Activated naive CD8-positive, alpha-beta T cell treated with anti-CD3 and anti-CD28 coated beads, Interleukin-2, amount 50 U/mL, for 16 hours (primary cell): ENCODE measurements around the gene GAPVD1.
"Not testable (repeated sequence)": the region's sequence is repeated elsewhere in the genome, so short reads cannot be mapped to it uniquely, and the experiment has no call there.

ENCODE experiments used
- DNase-seq: peaks from one replicate; pipeline ENCODE4 v3.0.0-alpha.2; 2020; ENCODE audit warnings: low read depth, low spot score

Gene GAPVD1

DNA sequence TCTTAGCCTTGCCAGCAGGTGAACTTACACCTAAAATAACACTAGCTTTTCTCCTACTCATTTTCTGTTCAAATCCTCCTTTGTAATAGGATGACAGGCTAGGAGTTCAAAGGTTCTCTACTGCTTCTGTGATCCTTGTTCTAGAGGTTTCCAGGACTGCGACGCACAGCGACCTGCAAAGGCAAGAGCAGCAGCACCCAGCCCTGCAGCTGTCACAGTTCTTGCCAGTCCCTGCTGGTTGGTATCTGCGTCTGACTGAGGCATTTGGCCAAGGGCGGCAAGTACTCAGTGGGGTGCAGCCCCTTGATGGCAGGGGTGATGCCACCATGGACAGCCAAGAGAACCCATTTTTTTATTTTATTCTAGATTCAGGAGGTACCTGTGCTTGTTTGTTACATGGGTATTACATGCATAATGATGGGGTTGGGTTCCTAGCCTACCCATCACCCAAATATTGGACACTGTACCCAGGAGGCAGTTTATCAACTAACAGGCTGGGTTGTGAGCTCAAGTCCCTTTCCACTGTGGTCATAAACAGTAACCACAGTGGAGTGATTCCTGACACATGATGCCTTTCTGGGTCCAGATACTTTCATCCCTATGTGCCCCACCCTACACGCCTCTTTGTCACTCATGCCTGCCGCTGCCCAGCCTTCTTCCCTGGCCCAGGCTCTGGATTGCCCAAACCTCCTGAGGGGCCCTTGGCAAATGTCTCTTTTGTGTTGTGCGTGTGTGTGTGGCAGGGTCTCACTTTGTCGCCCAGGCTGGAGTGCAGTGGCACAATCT, 111.0 kb downstream of the GAPVD1 start:
- DNase-seq: no peak

DNA sequence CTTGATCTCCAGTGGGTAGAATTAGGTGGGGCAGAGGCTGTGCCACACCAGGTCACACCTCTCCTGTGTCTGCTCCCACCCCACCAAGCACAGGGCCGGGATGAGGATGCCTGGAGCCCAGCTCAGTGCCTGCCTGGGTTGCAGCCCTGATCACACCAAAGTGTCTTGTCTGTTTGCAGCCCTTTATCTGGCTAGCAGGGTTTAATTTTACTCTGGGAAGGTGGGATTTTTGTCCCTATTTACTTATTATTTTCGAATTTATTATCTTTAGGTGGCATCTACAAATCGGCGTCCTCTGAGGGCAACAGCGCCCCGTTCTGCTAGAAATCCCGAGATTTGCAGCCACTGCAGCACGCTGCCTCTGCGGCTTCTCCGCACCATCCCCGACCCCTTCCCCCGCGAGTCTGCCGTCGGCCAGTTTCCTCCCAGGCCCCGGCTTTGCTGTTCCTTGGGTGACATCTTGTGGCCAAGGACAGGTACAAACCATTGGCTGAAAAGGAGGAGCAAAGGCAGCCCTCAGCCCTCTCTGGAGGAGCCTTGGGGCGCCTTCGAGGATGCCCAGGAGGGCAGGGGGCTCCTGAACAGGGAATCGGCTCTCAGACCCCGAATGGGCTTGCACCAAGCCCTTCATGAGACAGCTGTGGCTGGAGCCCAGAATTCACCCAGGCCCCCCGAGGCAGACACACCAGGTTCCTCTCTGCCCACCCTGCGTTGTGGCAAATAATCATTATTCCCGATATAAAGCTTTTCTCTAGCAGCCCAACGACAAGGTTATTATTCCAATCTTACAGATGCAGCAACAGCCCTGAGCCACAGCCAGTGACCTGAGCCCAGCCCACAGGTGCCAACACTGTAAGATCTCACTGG, 113.0 kb downstream of the GAPVD1 start:
- DNase-seq: peak; percentile 26

DNA sequence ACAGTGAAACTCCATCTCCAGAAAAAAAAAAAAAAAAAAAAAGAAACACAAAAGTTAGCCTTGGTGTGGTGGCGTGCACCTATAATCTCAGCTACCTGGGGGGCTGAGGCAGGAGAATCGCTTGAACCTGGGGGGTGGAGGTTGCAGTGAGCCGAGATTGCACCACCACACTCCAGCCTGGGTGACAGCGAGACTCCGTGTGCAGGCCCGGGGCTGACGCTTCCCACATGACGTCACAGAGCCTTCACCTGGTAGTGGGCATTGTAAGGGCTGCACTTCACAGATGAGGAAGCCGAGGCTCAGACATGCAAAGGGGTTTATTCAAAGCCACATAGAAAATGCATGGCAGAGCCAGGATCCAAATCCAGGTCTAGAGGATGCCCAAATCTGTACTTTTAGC, 114.2 kb downstream of the GAPVD1 start:
- no peak for DNase-seq

DNA sequence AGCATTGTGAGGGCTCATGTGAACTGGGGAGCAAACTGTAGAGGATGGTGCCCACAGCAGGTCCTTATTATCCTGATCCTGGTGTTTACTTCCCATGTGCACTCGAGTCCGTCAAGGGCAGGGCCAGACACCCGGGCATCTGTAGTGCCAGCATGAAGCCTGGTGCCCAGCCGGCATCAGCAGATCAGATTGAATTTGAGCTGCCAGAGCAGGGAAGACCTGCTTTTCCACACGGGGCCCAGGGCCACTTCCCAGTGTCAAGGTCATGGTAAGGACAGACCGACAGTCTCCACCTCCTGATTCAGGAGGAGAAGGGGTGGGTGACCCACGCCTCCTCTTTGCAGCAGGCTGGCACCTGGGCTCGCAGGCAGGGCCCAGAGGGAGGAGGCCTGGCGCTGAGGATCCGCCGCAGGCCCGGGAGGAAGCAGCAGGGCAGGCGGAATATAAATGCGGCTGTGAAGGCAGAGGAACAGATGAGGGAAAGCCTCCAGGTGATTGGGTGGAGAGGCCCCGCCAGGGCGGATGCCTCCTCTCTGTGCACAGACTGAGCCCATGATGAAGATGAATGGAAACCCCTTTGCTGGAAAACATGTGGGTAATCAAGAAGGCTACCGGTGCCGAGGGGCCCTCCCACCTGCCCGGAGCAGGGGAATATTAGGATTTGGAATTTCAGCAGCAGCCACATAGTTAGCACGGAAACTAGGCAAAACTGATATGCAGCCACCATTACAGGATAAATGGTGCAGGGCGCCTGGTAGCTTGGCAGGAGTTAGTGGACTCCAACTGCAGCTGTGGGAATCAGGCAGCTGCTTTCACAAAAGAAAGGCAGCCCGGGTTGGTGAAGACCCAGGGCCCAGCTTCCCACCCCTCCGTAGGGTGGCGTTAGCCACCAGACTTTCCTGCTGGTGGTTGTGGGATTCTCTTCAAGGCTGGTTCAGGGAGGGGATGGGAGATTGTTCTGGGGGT, 114.9 kb downstream of the GAPVD1 start:
- DNase-seq: no peak

DNA sequence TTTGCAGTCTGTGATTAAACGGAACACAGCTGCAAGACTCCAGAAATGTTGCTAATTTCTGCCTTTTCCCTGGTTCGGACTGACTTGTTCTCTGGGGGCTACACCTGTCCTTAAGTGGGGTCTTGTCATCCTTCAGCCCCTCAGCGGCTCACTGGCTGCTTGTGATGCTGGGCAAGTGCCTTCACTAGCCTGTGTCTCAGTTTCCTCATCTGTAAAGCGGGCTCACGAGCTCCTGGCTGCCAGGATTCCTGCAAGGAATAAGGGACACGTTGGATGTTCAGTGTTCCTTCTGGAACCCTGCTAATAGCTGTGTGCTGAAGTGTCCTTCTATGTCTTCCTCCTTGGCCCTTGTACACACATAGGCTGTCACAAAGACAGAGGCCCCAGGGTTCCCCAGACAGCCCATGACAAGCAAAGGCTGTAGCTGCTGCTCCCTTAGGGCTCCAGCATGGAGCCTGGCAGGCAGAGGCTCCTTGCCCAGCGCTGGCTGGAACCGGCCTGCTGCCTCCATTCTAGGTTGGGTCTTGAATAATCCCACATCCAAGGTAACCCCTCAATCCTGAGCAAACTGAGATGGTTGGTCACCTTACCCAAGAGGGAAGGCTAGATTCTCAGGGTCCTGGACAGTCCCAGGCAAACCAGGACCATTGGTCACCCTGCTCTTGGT, 116.1 kb downstream of the GAPVD1 start:
- no peak for DNase-seq

DNA sequence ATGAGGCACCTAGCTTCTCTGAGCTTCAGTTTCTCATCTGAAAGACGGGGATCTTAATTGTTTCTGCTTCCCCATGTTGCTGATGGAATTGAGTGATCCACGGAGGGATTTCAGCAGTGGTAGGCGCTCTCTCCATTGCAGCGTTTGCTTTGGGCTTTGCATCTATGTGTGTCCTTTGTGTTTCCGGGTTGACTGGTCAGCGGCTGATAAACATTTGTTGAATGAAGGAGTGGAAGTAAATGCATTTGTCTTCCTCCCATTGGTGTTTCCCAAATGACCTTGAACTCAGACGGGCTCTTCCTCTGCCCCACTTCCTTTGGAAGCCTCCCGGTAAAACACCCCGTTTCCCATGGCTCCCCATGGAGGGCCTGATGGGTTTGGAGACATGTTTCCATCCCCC, 117.2 kb downstream of the GAPVD1 start:
- DNase-seq: no peak

DNA sequence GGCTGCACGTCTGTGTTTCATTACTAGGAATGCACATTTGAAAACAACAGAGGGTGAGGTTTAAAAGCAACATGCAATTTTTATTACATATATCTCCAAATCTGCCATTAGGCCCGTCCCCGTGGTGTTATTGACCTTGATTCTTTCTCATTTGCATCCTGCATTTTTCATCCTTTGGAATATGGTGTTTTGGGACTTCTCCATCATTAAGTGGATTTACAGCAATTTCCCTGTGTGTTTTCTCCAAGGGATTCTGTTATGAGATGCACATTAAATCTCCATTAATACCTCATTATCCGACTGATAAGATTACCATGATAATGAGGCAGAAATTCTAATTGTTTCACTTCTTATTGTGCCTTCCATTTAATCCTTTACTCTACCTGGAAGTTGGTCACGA, 117.6 kb downstream of the GAPVD1 start:
- no peak for DNase-seq

DNA sequence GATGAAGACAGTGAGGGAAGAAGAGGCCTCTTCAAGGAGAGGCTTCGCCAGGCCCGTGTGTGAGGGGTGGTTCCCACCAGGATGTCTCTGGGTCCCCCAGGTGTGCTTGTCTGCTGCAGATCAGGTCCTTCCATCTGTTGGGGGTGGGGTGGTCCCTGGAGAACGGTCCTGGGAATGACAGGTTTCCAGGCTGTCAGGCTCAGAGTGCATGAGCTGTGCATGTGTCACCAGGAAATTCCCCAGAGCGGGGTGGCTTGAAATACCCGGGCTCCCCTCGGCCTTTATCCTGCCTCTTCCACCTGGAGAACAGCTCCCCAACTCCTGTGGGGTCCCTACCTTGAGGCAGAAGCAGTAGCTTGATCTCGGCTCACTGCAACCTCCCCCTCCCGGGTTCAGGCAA, 118.8 kb downstream of the GAPVD1 start:
- DNase-seq: no peak

DNA sequence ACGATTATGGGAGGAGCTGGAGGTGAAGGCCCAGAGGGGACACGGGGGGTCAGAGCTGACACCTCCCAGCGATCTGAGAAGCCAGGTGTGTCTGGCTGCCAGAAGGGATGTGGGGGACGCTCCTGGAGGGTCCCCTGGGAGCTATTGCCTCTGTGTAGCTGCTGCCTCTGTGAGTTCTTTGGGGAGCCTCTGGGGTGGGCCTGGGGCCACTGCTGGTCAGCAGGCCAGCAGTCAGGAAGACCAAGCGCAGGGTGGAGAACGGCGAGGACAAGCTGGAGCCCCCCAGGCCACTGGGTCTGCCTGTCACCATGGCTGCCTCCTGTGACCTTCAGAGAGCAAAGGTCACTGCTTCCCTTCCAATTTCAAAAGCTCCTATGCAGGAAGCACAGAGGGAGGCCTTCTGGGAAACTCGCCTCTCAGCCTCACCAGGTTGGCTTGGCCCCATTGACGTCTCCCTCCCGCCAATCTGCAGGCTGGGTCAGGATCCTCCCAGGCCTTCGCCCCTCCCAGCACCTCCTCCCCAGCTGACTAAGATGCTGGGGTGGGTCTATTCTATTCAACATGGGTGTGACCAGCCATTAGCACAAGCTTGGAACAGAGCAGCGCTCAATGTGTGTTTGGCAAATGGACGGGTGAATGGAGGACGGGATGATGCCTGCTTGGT, 126.4 kb downstream of the GAPVD1 start:
- DNase-seq: no peak

DNA sequence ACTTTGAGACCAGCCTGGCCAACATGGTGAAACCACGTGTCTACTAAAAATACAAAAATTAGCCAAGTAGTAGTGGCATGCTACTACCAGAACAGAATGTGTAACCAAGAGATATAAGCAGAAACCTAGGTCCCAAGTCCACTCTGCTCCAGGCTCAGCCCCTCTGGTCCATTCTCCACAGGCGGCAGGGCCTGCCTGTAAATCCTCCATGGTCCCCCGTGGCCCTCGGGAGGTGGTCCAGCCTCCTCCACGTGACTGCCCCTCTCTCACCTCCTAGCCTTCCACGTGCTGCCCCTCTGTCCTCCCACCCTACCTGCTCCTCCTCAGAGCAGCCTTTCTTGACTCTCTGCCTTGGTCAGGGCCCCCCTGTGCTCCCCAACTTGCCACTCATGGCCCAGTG, 127.4 kb downstream of the GAPVD1 start:
- no peak for DNase-seq

DNA sequence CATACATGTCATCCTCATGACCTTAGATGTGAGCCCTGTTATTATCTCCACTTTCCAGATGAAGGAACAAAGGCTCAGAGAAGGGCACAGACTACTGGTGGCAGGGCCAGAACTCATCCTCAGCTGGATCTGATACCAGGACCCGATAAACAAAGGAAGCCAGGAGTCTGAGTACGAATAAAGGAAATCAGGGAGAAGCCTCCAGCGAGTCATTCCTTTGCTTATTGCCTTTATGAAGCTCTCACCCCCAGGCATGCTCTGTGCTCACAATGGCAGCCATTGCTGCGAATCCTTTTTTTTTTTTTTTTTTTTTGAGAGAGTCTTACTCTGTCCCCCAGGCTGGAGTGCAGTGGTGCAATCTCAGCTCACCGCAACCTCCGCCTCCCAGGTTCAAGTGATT, 130.1 kb downstream of the GAPVD1 start:
- no peak for DNase-seq

DNA sequence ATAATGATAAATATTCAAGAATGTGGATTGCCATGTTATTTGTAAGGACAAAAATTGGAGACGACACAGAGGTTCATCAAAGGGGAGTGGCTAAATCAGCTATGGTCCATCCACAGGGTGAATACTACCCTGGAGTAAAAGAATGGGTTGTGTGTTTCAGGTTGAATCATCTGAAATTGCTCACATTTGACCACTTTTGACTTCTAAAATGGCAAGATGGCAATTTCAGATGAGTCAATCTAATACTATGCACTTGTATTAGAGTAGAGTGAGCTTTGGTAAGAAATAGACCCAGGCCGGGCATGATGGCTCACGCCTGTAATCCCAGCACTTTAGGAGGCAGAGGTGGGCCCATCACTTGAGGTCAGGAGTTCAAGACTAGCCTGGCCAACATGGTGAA, 131.8 kb downstream of the GAPVD1 start:
- no peak for DNase-seq

DNA sequence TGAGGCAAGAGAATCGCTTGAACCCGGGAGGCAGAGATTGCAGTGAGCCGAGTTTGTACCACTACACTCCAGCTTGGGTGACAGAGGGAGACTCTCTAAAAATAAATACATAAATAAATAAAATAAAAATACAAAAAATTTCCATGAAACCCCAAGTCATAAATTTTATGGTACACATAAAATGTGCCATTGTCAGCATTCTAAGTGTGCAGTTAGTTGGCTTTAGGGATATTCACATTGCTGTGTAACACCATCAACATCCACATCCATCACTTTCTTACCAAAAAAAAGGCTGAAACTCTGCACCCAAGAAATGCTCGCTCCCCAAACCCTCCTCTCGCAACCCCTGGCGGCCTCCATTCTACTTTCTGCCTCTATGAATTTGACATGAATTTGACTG, 135.2 kb downstream of the GAPVD1 start:
- DNase-seq: no peak

DNA sequence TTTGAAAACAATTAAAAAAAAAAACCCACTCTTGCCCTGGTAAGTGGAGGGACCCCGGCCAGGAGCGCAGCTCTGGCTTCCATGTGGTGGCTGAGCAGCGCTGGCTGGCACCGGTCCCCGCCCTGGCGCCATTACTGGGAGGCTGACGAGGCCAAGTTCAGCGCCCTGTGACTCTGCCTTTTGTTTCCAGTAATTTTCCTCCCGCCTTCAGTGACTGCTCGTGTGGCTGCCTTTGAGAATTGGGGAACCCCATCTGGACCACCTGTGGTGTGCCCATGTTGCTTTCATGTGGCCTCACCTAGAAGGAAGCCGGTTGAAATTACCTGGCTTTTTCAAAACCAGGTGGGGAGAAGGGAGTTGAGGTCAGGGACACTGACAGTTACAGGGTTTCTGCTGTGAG, 136.1 kb downstream of the GAPVD1 start:
- DNase-seq: no peak

DNA sequence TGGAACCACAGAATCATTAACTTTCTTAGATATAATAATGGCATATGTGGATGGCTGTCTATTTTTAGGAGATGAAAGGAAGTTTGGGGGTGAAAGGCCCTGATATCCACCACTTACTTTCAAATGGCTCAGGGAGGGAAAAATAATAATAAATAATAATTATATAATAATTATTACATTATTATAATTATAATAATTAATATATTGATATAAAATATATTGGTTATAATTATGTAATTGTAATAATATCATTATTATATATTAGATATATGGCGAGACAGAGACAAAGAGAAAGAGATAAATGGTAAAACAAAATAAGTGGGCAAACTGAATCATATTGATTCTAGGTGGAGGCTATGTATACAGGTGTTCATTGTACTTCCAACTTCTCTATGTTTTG, 136.6 kb downstream of the GAPVD1 start:
- DNase-seq: no peak

DNA sequence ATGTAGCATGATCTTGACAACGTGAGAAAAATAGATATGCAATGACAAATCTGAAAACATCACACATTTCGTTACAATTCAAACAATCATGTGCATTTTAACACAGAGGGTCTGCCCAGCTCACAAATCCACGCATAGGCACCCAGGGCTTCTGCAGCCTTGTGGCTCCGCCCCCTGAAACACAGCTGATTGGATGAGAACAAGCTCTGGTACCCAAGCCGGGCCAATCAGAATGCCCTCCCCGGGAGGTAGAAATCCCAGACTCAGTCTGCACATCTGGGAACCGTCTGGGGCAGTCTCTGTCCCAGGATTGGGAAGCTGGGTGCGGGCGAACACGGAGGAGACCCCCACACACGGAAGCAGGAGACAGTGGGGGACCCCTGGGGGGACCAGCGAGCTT, 137.5 kb downstream of the GAPVD1 start:
- DNase-seq: no peak

DNA sequence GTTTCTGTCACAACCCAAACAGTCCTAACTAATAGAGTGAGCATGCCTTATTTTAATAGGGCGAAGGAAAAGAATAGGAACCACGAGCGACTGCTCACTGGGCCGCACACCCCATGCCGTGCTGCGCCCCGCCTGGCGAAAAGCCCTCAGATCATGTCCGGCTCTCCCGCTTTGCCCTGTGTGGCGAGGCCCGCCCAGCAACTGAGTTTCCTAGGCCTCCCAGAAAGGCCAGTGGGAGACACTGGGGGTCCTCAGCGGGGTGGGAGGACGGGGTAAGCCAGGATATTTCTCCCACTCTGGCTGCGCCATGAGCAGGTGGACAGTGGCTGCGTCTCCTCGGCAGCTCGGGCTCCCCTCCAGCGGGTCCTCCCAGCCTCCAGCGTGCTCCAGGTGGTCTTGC, 138.0 kb downstream of the GAPVD1 start:
- DNase-seq: no peak

DNA sequence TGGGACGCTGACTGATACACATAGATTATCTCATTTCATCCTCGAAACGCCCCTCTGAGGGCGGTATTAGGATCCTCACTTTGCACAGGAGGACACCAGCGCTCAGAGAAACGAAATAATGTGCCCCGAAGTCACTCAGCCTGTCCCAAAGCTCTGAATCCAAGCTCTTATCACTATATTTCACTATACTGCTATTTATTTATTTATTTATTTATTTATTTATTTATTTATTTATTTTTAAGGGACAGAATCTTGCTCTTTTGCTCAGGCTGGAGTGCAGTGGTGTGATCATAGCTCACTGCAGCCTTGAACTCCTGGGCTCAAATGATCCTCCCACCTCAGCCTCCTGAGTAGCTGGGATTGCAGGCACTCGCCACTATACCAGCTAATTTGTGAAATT, 138.6 kb downstream of the GAPVD1 start:
- DNase-seq: not testable (repeated sequence)

DNA sequence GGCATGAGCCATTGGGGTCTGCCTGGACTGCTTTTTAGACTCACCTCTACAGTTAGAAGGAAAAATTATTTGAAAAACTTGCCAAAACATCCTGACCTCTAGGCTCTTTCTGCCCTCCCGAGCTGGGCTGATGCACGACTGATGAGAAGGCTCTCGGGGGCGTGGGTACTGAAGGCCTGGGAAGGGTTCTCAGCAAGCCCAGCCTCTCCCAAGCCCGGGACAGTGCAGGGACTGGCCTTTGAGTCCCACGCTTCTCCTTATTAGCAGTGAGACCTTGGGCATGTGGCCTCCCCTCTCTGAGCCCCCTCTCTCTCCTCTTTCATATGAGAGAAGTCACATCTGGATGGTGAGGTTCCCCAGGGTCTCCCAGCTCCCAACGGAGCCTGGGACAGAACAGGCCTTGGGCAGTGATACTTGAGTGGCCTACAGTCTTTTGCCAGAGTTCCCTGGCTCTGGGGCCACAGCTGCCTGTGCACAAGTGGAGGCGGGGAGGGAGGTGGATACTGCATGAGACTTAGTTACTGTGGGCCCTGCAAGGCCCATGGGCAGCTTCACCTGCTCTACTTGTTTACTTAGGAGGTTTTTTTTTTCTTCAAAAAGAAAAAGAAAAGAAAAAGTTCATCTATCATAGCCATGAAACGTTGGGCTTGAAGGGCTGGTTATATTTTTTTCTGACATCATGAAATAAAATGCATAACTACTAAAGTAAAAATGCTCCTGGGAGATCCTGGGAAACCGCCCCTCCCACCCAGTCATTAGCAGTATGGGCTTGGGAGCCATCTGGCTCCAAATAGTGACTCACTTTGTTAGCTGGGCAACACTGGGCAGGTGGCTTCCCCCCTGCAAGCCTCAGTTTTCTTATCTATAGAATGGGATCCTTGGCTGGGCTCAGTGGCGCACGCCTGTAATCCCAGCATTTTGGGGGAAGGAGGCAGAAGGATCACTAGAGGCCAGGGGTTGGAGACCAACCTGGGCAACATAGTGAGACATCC, 139.4 kb downstream of the GAPVD1 start:
- DNase-seq: no peak

DNA sequence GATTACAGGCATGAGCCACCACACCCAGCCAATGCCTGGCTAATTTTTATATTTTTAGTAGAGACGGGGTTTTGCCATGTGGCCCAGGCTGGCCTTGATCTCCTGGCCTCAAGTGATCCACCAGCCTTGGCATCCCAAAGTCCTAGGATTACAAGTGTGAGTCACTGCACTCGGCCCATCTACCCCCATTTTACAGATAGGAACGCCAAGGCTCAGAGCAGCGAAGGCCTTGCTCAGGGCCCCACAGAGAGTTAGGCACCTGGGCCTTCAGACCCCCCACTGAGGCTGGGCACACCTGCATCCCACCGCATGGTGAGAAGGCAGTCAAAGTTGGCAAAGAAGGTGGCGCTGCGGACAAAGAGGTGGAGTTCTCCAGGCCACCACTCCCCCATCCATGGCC, 143.1 kb downstream of the GAPVD1 start:
- DNase-seq: no peak
